GM18505 (cell line): ENCODE data around the gene ERP27.

ENCODE experiments used
- ATAC-seq: cut with Tn5 transposase; IDR thresholded peaks from one replicate; pipeline ENCODE4 v1.9.1; 2021; ENCODE audit not compliant: unreplicated experiment
- POLR2A ChIP-seq: IDR thresholded peaks from 4 replicates; pipeline ENCODE4 v1.6.1; 2011; ENCODE audit warnings: borderline replicate concordance; ENCODE audit not compliant: insufficient read depth, insufficient read length; ENCODE audit errors: extremely low read depth

Gene ERP27

GRCh38 chr12:14871247-14871646 is 67.1 kb downstream of the ERP27 start:
- no peak for ATAC-seq
- TF ChIP-seq POLR2A, result no peak

DNA sequence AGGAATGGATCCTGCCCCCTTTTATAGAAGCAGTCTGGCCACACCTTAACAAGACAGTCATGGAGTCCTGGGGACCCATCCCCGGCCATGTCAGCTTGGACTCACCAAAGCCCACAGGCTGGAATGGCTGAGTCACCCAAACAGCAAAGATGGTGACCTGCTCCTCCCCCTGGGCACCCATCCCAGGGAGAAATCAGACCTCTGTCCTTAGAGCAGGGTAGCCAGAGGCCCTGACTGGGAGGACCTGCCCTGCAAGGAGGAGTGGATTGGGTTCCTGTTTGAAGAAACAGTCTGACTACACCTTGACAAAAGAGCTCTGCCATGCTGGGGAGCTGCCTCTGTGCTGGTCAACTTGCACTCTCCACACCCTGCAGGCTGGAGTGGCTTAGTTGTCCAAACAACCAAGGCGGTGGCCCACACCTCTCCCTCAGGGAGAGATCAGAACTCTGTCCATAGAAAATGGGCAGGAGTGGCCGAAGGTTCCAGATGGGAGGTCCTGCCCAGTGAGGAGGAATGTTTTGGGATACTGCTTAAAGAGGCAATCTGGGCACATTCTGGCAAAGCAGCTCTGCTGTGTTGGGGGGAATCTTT is 69.3 kb downstream of the ERP27 start:
- no peak for ATAC-seq
- TF ChIP-seq POLR2A, result no peak
